Activated CD4-positive, alpha-beta T cell treated with anti-CD3 and anti-CD28 coated beads, Interleukin-2, amount 10 ng/mL, durations not matched to agents 7 days and 5 days (primary cell): ENCODE results near the gene STARD5. TPM values are rescaled to one million over a fixed set of nuclear protein-coding genes. Genes with fewer than 3 reads are reported as not detected.
"Not testable (repeated sequence)": the region's sequence is repeated elsewhere in the genome, so short reads cannot be mapped to it uniquely, and the experiment has no call there.

ENCODE experiments used
- CTCF ChIA-PET: fragments of 350-600 bp; sonication (Branson Sonifier 250); formaldehyde crosslinking; loops from one replicate; lab custom pipeline; 2021; ENCODE audit warnings: antibody characterized with exemption; lab: Charles Lee
- POLR2A ChIA-PET: fragments of 350-600 bp; sonication (Branson Sonifier 250); formaldehyde crosslinking; loops from one replicate; lab custom pipeline; 2021; ENCODE audit warnings: antibody characterized with exemption; lab: Charles Lee
- DNase-seq: peaks from one replicate; pipeline ENCODE4 v3.0.0-alpha.2; 2020
- H3K27ac Mint-ChIP-seq: one replicate; pipeline ENCODE4 v1.8.0; 2021; ENCODE audit warnings: mild to moderate bottlenecking, moderate library complexity, mixed read lengths
- H3K27me3 Mint-ChIP-seq: one replicate; pipeline ENCODE4 v1.8.0; 2021; ENCODE audit warnings: mixed read lengths
- H3K36me3 Mint-ChIP-seq: one replicate; pipeline ENCODE4 v1.8.0; 2021; ENCODE audit warnings: low read depth, mixed read lengths
- H3K4me1 Mint-ChIP-seq: one replicate; pipeline ENCODE4 v1.8.0; 2021; ENCODE audit warnings: mixed read lengths
- H3K4me3 Mint-ChIP-seq: one replicate; pipeline ENCODE4 v1.8.0; 2021; ENCODE audit warnings: mild to moderate bottlenecking, moderate library complexity, mixed read lengths
- H3K9me3 Mint-ChIP-seq: one replicate; pipeline ENCODE4 v1.8.0; 2021; ENCODE audit warnings: mixed read lengths
- total RNA-seq, 2 experiments: library from RNA; stranded (reverse); gene quantifications; one replicate each; pipeline ENCODE4 v1.2.3, GENCODE V29; 2021

STARD5 gene
- total RNA-seq, 2 experiments from 2014 or later = 5.4 to 5.7 TPM

DNA sequence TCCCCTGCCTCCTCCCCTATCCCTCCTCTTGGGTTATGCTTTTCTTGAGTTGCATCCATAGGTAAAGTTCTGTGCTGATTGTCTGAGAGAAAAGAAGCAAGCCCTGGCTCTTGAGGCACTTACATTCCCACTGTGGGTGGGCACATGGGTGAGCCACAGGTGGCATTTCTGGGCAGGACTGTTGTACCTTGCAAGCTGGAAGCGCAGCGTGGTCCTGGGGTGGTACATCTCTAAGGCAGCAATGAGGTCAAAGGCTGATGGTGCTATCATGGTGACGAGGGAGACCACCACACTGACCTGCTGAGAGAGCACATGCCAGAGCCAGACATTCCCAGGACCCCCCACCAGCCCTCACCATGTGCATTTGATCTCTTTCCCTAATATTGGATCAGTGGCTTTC is 25.3 kb upstream of the STARD5 start:
- no peak overlapping the region for H3K4me3 Mint-ChIP-seq
- H3K27me3 Mint-ChIP-seq = no peaks in the 10 kb centered on the region
- POLR2A ChIA-PET = no interaction called here
- CTCF ChIA-PET = no interaction called here
- no peak for DNase-seq
- no peaks in the 10 kb centered on the region for H3K36me3 Mint-ChIP-seq
- no peaks in the 10 kb centered on the region for H3K4me1 Mint-ChIP-seq
- no peak overlapping the region for H3K27ac Mint-ChIP-seq
- H3K9me3 Mint-ChIP-seq = no peaks in the 10 kb centered on the region

GRCh38 chr15:81348691-81349090 is 24.8 kb upstream of the STARD5 start:
- DNase-seq, CTCF ChIA-PET, H3K27ac Mint-ChIP-seq, H3K4me3 Mint-ChIP-seq, H3K36me3 Mint-ChIP-seq, H3K27me3 Mint-ChIP-seq, H3K9me3 Mint-ChIP-seq, H3K4me1 Mint-ChIP-seq, POLR2A ChIA-PET: not testable (repeated sequence)

DNA sequence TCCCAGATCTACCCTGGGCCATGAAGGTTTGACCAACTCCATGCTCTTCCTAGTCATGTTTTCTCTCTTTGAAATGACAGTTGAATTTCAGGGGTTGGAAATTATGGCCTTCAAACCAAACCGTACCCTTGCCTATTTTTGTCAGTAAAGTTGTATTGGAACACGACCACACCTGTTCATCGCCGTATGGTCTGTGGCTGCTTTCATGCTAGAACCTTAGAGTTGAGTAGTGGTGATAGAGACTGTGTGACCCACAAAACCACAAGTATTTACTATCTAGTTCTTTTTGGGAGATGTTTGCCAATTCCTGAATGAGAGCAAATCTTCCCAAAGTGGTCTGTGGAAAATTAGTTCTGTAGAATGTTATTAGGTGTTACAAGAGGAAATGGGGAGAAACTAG is 24.0 kb upstream of the STARD5 start:
- Mint-ChIP-seq H3K9me3 (no peaks in the 10 kb centered on the region), H3K27ac (no peak overlapping the region), H3K27me3 (no peaks in the 10 kb centered on the region), H3K36me3 (no peaks in the 10 kb centered on the region), H3K4me3 (no peak overlapping the region), H3K4me1 (no peaks in the 10 kb centered on the region)
- ChIA-PET POLR2A (no interaction called here), CTCF (no interaction called here)
- DNase-seq = no peak

DNA sequence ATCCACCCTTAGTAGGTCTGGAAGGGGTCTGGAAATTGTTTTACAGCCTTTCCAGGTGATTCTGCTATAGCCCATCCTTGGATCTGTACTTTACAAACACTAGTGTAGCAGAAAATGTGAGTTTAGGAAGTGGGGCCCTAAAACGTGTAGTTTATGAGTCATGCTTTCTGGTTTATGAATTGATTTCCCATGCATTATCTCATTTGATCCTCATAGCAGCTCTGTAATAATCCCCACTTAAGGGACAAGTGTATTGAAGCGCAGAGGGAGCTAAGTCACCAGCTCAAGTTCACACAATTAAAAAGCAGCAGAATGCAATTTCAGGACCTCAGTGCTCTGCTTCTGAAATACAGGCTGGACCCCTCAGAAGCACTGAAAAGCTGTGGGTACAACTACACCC is 22.7 kb upstream of the STARD5 start:
- no peak overlapping the region for H3K4me3 Mint-ChIP-seq
- H3K9me3 Mint-ChIP-seq = no peaks in the 10 kb centered on the region
- no peak overlapping the region for H3K27ac Mint-ChIP-seq
- DNase-seq = no peak
- H3K27me3 Mint-ChIP-seq = no peaks in the 10 kb centered on the region
- POLR2A ChIA-PET = no interaction called here
- H3K36me3 Mint-ChIP-seq = no peaks in the 10 kb centered on the region
- no peaks in the 10 kb centered on the region for H3K4me1 Mint-ChIP-seq
- CTCF ChIA-PET = interaction anchor here (1.2 kb wide), 1 partner anchor 701 kb away, joined by 5 read pairs; no protein-coding TSS in a partner anchor

DNA sequence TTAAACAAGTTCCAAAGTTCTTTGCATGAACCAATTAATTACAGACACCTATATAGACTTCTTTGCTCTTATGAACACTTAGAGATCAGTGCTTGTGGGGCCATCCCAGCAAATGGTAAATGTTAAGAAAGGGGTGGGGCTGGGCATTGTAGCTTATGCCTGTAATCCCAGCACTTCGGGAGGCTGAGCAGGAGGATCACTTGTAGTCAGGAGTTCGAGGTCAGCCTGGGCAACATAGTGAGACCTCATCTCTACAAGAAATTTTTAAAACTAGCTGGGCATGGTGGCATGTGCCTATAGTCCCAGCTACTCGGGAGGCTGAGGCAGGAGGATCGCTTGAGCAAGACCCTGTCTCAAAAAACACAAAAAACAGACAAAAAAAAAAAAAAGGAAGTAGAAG is 19.4 kb upstream of the STARD5 start:
- Mint-ChIP-seq H3K36me3 (no peaks in the 10 kb centered on the region), H3K27me3 (no peaks in the 10 kb centered on the region), H3K27ac (no peak overlapping the region), H3K4me1 (no peaks in the 10 kb centered on the region), H3K9me3 (no peaks in the 10 kb centered on the region), H3K4me3 (no peak overlapping the region)
- CTCF ChIA-PET = interaction anchor here (0.6 to 1.4 kb wide), 2 partner anchors 9 to 439 kb away, joined by 3 to 4 read pairs; no protein-coding TSS in a partner anchor
- POLR2A ChIA-PET = no interaction called here
- DNase-seq = no peak

DNA sequence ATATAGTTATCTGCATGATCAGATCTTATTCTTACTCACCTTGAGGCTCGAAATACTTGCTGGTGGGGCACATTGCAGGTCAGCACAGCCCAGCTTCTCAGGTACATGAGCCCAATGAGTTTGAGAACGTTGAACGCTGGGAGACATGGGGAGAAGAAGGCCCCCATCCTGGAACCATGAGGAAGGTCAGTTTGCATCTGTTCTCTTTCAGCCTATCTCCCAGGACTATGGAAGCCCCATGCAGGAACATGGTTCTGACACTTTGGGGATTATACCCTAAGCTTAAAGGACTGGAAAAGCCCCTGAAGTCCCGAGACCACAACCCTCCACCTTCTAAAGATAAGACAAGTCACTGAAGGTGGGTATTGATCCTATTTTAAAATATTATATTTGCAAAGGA is 17.4 kb upstream of the STARD5 start:
- no peak overlapping the region for H3K27ac Mint-ChIP-seq
- ChIA-PET CTCF (interaction anchor here (0.8 kb wide), 1 partner anchor 20 kb away, joined by 3 read pairs; no protein-coding TSS in a partner anchor), POLR2A (no interaction called here)
- H3K9me3 Mint-ChIP-seq = no peaks in the 10 kb centered on the region
- H3K4me1 Mint-ChIP-seq = no peaks in the 10 kb centered on the region
- no peaks in the 10 kb centered on the region for H3K27me3 Mint-ChIP-seq
- H3K36me3 Mint-ChIP-seq = no peaks in the 10 kb centered on the region
- no peak overlapping the region for H3K4me3 Mint-ChIP-seq
- DNase-seq = no peak

DNA sequence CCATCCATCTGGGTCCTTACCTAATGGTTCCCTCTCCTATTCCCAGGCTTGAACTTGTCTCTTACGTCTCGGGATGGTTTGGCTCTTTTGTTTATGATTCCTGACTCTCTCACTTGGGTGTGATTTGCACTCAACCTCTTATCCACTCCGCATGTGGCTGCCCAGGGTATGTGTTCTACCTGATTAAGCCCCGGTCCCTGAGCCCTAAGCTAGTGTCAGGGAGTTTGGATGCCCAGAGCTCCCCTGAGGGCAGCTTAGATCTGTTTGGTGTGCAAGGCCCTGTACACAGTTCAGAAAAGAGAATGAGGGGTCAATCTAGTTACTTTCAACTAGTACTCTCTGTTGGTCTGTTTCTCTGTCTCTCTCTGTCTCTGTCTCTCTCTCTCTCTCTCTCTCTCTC is 15.9 kb upstream of the STARD5 start:
- CTCF ChIA-PET = interaction anchor here (0.9 to 1.1 kb wide), 2 partner anchors 8 to 74 kb away, joined by 3 to 4 read pairs; no protein-coding TSS in a partner anchor
- H3K9me3 Mint-ChIP-seq = no peaks in the 10 kb centered on the region
- no peak for DNase-seq
- no peaks in the 10 kb centered on the region for H3K4me1 Mint-ChIP-seq
- no peak overlapping the region for H3K27ac Mint-ChIP-seq
- H3K27me3 Mint-ChIP-seq = no peaks in the 10 kb centered on the region
- no peak overlapping the region for H3K4me3 Mint-ChIP-seq
- H3K36me3 Mint-ChIP-seq = no peaks in the 10 kb centered on the region
- POLR2A ChIA-PET = no interaction called here

GRCh38 chr15:81339321-81339720 is 15.4 kb upstream of the STARD5 start:
- no peak for DNase-seq
- Mint-ChIP-seq H3K27me3 (no peaks in the 10 kb centered on the region), H3K4me1 (no peaks in the 10 kb centered on the region), H3K36me3 (no peaks in the 10 kb centered on the region), H3K27ac (no peak overlapping the region), H3K4me3 (no peak overlapping the region), H3K9me3 (no peaks in the 10 kb centered on the region)
- CTCF ChIA-PET = interaction anchor here (0.9 to 1.1 kb wide), 2 partner anchors 8 to 73 kb away, joined by 3 to 4 read pairs; no protein-coding TSS in a partner anchor
- POLR2A ChIA-PET = no interaction called here

DNA sequence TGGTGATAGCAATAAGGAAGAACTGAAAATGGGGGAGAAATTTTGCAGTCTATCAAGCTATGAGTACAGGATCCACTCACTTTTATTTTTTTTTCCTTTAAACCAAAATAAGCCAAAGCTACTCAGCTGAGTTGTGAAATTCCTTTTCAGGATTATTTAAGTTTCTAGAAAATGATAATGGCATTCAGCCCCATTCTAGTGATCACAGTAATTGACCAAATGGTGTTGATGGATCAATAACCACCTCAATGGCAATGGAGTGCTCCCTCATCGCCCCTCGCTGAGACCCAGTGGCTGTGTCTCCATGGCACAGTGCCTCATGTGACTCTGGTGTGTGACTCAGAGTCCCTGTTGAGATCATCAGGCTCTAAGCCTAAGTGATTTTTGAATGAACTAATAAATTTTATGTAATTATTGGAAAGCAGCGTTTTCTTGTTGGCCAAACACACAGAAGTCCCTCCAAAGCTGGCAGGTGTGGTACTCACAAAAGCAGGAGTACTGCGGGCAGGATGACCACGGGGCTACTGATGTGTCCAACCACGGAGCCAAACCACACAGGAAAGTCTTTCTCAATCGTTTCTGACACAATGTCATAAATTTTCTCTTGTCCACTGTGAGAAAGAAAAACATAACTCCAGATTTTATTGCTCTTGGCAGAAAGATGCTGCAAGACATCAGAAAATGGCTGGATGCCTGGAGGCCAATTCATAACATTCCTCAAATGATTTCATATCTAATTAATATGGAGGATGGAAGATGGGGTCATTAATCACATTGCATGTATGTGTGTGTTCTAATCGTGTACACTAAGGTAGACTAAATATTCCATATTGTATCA is 14.4 kb upstream of the STARD5 start:
- CTCF ChIA-PET = no interaction called here
- H3K36me3 Mint-ChIP-seq = no peaks in the 10 kb centered on the region
- POLR2A ChIA-PET = no interaction called here
- no peaks in the 10 kb centered on the region for H3K4me1 Mint-ChIP-seq
- H3K27ac Mint-ChIP-seq = no peak overlapping the region
- H3K27me3 Mint-ChIP-seq = no peaks in the 10 kb centered on the region
- no peak for DNase-seq
- H3K9me3 Mint-ChIP-seq = no peaks in the 10 kb centered on the region
- no peak overlapping the region for H3K4me3 Mint-ChIP-seq

- CTCF ChIA-PET = interaction anchor here (1.2 kb wide), 1 partner anchor 72 kb away, joined by 5 read pairs; no protein-coding TSS in a partner anchor
- Mint-ChIP-seq H3K27ac (no peak overlapping the region), H3K27me3 (no peaks in the 10 kb centered on the region), H3K36me3 (no peaks in the 10 kb centered on the region), H3K9me3 (no peaks in the 10 kb centered on the region), H3K4me1 (peaks cover 3% of the 10 kb centered on the region), H3K4me3 (no peak overlapping the region)
- POLR2A ChIA-PET = no interaction called here
- no peak for DNase-seq
Measured at GRCh38 chr15:81337713-81338157, 13.8 kb upstream of the STARD5 start.

DNA sequence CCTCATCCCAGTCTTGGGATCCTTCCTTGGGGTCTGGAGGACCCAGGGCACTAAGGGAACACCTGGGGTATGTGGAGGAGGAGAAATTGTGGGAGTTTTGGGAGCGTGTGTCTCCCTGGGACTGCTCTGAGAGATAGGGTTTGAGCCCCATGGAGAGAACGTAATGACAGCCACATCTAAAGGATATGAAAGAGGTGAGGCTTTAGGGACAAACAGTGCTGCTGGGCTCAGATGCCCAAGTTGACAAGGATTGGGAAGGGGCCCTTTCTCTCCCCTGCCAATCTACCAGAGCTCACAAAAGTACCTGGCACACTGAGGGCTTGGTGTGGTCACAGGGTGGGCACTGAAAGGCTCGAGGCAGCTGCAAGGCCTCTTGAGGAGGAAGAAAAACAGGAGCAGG is 13.3 kb upstream of the STARD5 start:
- no peak for DNase-seq
- POLR2A ChIA-PET = no interaction called here
- Mint-ChIP-seq H3K36me3 (no peaks in the 10 kb centered on the region), H3K9me3 (no peaks in the 10 kb centered on the region), H3K27me3 (no peaks in the 10 kb centered on the region), H3K4me3 (no peak overlapping the region), H3K27ac (no peak overlapping the region), H3K4me1 (peaks cover 3% of the 10 kb centered on the region)
- CTCF ChIA-PET = interaction anchor here (0.8 to 1.2 kb wide), 2 partner anchors 51 to 71 kb away, joined by 3 to 5 read pairs; no protein-coding TSS in a partner anchor

DNA sequence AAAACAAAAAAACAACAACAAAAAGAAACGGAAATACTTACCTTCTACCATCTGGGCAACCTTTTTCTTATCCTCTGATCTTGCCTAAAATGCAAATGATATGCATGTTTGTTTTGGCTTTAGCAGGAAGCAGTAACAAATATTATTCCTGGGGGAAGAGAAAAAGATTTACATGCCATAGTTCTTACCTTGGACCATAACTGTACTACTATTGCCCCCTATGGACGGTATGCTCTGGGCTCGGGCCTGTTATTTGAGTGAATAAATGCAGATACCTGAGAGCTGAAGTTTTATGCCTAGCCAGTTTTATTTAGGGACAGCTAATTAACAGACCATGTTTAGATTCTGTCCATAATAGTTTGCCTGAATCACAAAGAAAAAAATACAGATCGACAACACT is 12.6 kb upstream of the STARD5 start:
- DNase-seq = peak; percentile 42
- peaks cover 3% of the 10 kb centered on the region for H3K4me1 Mint-ChIP-seq
- no peak overlapping the region for H3K4me3 Mint-ChIP-seq
- no peaks in the 10 kb centered on the region for H3K9me3 Mint-ChIP-seq
- POLR2A ChIA-PET = no interaction called here
- H3K27ac Mint-ChIP-seq = no peak overlapping the region
- H3K36me3 Mint-ChIP-seq = no peaks in the 10 kb centered on the region
- CTCF ChIA-PET = interaction anchor here (0.8 to 1.2 kb wide), 3 partner anchors 40 to 71 kb away, joined by 3 to 5 read pairs (median 3); no protein-coding TSS in a partner anchor
- H3K27me3 Mint-ChIP-seq = no peaks in the 10 kb centered on the region

DNA sequence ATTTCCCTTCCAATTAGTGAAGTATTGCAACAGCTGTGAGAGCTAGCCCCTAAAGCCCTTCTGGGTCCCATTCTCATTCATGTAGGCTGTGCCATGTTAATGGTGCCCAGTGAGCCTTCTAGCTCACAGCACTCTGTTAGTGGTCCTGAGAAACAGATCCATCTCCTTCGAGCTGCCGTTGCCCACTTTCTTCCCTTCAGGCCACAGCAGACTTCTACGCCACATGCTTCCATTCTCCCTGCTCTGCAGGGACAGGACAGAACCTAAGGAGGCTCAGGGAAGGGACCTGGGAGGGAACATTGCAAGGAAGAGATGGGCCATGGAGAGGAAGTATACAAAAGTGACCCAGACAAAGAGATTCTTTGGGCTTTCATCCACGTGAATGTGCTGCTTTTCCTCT is 11.7 kb upstream of the STARD5 start:
- CTCF ChIA-PET = interaction anchor here (1.2 to 2.0 kb wide), 3 partner anchors 39 to 70 kb away, joined by 3 to 6 read pairs (median 5); no protein-coding TSS in a partner anchor
- Mint-ChIP-seq H3K27me3 (no peaks in the 10 kb centered on the region), H3K4me1 (peaks cover 10% of the 10 kb centered on the region), H3K36me3 (no peaks in the 10 kb centered on the region), H3K4me3 (no peak overlapping the region), H3K27ac (no peak overlapping the region), H3K9me3 (no peaks in the 10 kb centered on the region)
- POLR2A ChIA-PET = no interaction called here
- no peak for DNase-seq
